HUES6 (cell line): Measurements from ENCODE around the gene DARS1.

Source experiments
- H3K27ac ChIP-seq: 2 replicates; pipeline ENCODE4 v1.7.0; 2013; ENCODE audit warnings: low read depth, mild to moderate bottlenecking, low read length, inconsistent platforms
- H3K27me3 ChIP-seq: 2 replicates; pipeline ENCODE4 v1.6.1; 2013; ENCODE audit warnings: low read length; ENCODE audit not compliant: control insufficient read depth, insufficient read depth
- H3K36me3 ChIP-seq: 2 replicates; pipeline ENCODE4 v1.6.1; 2013; ENCODE audit warnings: low read length; ENCODE audit not compliant: control insufficient read depth, insufficient read depth
- H3K4me1 ChIP-seq: 2 replicates; pipeline ENCODE4 v1.6.1; 2013; ENCODE audit warnings: low read length; ENCODE audit not compliant: control insufficient read depth, insufficient read depth
- H3K4me3 ChIP-seq: 2 replicates; pipeline ENCODE4 v1.5.1; 2013; ENCODE audit warnings: low read depth, low read length
- H3K9ac ChIP-seq: one replicate; pipeline ENCODE4 v1.6.1; 2013; ENCODE audit warnings: mild to moderate bottlenecking, low read length
- H3K9me3 ChIP-seq: 2 replicates; pipeline ENCODE4 v1.6.1; 2013; ENCODE audit warnings: low read depth, low read length; ENCODE audit not compliant: control insufficient read depth, insufficient read depth

The DARS1 gene

DNA sequence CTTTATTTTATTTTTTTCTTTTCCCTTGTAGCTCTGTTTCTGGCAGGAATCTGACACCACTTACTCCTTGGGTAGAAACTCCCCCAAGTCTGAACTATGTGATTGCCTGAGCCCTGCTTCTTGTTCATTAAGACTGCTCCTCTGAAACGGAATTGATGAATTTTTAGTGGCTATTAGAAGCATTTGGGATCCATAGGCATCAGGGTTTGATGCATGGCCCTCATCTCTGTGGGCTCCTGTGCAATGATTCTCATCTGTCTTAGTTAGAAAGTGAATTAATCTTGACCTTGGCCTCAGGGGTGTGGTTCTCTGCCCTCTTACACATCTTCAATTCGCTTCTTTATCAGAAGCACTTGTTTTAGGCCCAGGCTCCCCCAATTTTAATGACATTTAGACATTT lies 31.0 kb upstream of the DARS1 start:
- Histone ChIP-seq H3K27ac (no peak overlapping the region), H3K4me1 (no peaks in the 10 kb centered on the region), H3K9ac (no peak overlapping the region), H3K4me3 (no peak overlapping the region), H3K9me3 (no peaks in the 10 kb centered on the region), H3K36me3 (no peaks in the 10 kb centered on the region), H3K27me3 (no peaks in the 10 kb centered on the region)

DNA sequence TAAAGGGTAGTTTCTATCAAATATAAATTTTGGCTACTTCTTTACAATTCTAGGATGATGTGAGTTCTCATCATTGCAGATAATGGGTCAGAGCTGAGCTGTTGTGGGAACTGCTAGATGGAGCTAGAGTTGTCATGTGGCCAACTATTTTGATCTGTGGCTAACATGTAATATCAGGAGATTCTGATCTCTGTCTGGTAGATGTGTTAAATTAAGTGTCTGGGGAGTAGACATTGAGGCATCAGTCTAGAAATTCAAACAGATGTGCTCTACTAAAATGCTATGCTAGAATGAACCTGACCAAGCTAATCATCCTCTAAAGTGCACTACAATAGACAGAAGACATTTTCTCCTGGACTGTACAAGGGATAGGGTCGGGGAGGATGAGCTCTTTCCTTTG lies 30.3 kb upstream of the DARS1 start:
- Histone ChIP-seq H3K9ac (no peak overlapping the region), H3K27ac (no peak overlapping the region), H3K27me3 (no peaks in the 10 kb centered on the region), H3K4me3 (no peak overlapping the region), H3K4me1 (no peaks in the 10 kb centered on the region), H3K9me3 (no peaks in the 10 kb centered on the region), H3K36me3 (no peaks in the 10 kb centered on the region)

DNA sequence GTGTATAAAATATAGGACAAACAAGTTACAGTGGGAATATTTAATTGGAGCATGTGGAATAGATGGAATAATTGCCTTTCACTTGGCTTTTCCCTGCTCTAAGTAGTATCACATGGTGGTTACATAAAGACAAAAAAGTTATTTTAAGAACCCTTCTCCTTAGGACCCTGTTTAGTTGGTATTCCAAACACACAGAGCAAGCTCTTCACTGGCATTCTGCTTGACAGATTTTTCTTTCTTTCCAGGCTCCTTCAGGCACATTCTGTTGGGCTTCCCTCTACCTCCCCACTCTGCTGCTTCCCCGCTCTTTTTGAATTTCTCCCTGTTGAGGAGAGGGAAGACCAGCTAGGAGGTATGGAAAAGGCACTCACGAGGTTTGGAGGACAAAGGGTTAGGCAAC lies 29.0 kb upstream of the DARS1 start:
- no peak overlapping the region for H3K4me3 ChIP-seq
- no peak overlapping the region for H3K27ac ChIP-seq
- no peaks in the 10 kb centered on the region for H3K9me3 ChIP-seq
- no peak overlapping the region for H3K9ac ChIP-seq
- H3K4me1 ChIP-seq: no peaks in the 10 kb centered on the region
- no peaks in the 10 kb centered on the region for H3K27me3 ChIP-seq
- no peaks in the 10 kb centered on the region for H3K36me3 ChIP-seq

DNA sequence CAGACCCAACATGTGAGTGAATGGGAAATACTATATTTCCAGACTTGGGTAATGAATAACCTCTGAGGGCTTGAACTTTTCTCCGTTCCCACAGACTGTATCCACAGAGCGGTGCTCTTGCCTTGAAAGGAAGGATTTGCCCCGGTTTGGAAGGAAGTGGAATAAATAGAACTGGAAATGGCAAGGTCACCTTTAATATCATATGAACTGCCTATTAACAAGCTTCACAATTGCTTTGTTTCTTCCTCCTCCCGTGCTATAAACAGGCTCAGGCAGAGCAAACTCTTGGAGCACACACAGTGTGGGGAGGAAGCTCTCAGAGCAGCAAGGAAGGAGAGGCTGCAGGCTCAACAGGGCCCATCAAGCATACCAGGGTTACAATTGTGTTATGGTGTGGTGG lies 28.5 kb upstream of the DARS1 start:
- H3K4me1 ChIP-seq: no peaks in the 10 kb centered on the region
- H3K27ac ChIP-seq: no peak overlapping the region
- no peaks in the 10 kb centered on the region for H3K9me3 ChIP-seq
- no peak overlapping the region for H3K9ac ChIP-seq
- no peak overlapping the region for H3K4me3 ChIP-seq
- no peaks in the 10 kb centered on the region for H3K27me3 ChIP-seq
- H3K36me3 ChIP-seq: no peaks in the 10 kb centered on the region

DNA sequence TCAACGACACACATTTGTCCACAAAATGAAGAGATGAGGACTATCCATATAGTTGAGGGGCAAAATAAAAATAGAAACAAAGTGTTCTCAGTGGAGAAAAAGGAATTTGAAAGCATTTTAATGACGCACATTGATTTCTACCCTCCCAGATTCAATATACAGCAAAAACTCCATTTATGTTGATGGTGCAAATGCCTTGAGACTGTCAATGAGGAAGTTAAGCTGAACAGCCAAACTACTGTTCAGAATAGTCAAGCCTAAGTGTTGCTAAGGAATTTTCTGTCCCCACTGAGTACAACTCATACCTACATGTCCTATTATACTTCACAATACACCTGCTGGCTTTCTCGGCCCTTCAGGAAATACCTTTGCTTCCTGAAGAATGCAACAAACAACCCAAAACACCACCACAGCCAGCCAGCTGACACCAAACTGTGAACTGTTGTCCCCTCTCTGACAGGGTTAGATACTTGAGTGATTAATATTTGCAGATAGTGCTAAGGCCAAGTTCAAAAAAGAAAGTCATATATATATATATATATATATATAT lies 27.8 kb upstream of the DARS1 start:
- Histone ChIP-seq H3K27me3 (no peaks in the 10 kb centered on the region), H3K4me3 (no peak overlapping the region), H3K36me3 (no peaks in the 10 kb centered on the region), H3K9me3 (no peaks in the 10 kb centered on the region), H3K9ac (no peak overlapping the region), H3K4me1 (no peaks in the 10 kb centered on the region), H3K27ac (no peak overlapping the region)

DNA sequence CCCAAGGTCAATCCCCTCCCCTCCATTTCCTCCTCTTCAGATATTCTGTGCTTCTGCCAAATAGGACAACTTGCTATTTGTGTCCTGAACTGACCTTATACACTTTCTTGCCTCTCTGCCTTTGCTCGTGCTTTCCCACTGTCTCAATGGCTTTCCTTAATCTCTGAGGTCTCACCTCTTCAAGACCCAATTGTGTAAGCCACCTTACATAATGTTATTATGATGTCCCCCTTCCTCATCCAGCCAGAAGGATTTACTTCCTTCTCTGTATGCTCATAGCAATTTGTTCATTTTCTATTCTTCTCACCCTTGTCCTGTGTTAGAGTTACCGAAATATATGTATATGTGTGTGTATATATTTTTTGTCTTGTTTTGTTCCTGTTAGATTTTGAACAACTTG lies 26.9 kb upstream of the DARS1 start:
- no peak overlapping the region for H3K4me3 ChIP-seq
- H3K9me3 ChIP-seq: no peaks in the 10 kb centered on the region
- H3K36me3 ChIP-seq: no peaks in the 10 kb centered on the region
- H3K9ac ChIP-seq: no peak overlapping the region
- H3K27me3 ChIP-seq: no peaks in the 10 kb centered on the region
- no peak overlapping the region for H3K27ac ChIP-seq
- H3K4me1 ChIP-seq: no peaks in the 10 kb centered on the region

DNA sequence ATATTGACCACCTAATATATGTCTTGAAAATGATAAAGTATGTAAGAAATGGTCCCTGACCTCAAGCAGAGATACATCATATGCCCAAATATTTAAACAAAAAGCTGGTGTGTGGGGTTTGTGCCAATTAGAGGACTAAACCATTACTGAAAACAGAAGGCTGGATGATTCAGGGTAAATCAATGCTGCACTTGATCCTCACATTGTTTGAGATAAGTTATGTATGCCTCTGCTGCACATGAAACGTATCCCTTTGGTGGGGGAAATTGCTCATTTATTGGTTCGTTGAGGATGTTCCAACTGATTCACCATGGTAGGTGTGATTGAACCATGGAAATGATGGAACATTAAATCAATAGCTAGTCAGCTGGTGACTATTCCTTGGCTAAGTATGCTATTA lies 24.7 kb upstream of the DARS1 start:
- H3K9ac ChIP-seq: no peak overlapping the region
- H3K27me3 ChIP-seq: no peaks in the 10 kb centered on the region
- no peaks in the 10 kb centered on the region for H3K9me3 ChIP-seq
- peaks cover 10% of the 10 kb centered on the region; the same call in 1 of the 2 replicates for H3K4me1 ChIP-seq
- H3K4me3 ChIP-seq: no peak overlapping the region
- no peaks in the 10 kb centered on the region for H3K36me3 ChIP-seq
- no peak overlapping the region for H3K27ac ChIP-seq

DNA sequence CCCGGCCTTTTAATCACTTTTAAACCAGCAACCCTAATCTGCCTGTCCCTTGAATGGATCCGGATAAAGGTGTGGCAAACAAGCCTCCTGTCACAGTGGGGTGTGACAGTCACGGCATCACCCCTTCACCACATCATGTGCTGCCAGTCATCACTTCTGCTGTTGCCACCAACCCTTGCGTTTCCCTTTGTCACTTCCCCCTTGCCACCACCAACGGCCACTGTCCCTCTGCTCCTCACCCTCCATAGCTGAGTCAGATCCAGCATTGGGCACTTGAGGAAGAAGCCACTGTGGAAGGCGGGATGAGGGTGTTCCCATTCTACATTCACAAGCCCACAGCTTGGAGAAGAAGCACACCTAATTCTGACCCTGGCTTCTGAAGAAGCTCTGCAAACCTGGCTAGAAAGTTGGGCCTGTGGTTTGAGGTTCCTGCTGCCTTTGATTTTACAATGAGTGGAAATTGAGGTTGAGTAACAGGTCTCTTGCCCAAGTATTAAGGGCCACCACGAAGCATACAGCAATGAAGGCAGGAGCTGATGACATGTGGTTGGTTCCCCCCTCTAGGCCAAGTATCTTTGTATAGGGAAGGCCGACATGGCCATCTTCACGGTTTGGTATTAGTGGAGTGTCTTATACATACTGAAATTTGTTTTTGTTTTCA lies 22.9 kb upstream of the DARS1 start:
- H3K27ac ChIP-seq: no peak overlapping the region

DNA sequence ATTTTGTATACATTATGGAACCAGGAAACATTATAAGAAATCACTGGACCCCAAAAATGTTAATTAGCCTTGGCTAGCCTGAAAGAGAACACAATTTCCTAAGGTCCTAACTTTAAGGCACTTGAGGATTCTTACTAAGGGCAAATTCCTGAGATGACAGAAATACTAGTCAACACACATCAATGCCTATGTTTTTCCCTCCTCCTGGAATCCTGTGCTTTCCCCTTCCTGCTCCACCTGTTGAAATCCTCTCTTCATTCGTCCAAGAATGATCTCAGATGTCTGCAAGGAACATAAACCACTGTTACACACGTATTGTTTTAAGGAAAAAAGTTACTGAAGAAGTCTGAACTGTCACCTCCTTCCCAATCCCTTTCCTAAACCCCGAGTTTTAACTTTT lies 21.2 kb upstream of the DARS1 start:
- Histone ChIP-seq H3K4me3 (no peak overlapping the region), H3K36me3 (no peaks in the 10 kb centered on the region), H3K9ac (no peak overlapping the region), H3K4me1 (peaks cover 10% of the 10 kb centered on the region; the same call in 1 of the 2 replicates), H3K9me3 (no peaks in the 10 kb centered on the region; the same call in 1 of the 2 replicates), H3K27me3 (no peaks in the 10 kb centered on the region), H3K27ac (no peak overlapping the region)

More for the DNA sequence above, 22.9 kb upstream of the DARS1 start:
- H3K27me3 ChIP-seq: no peaks in the 10 kb centered on the region
- no peak overlapping the region for H3K9ac ChIP-seq
- H3K9me3 ChIP-seq: no peaks in the 10 kb centered on the region; the same call in 1 of the 2 replicates
- H3K36me3 ChIP-seq: no peaks in the 10 kb centered on the region
- H3K4me1 ChIP-seq: peaks cover 10% of the 10 kb centered on the region; the same call in 1 of the 2 replicates
- H3K4me3 ChIP-seq: no peak overlapping the region

DNA sequence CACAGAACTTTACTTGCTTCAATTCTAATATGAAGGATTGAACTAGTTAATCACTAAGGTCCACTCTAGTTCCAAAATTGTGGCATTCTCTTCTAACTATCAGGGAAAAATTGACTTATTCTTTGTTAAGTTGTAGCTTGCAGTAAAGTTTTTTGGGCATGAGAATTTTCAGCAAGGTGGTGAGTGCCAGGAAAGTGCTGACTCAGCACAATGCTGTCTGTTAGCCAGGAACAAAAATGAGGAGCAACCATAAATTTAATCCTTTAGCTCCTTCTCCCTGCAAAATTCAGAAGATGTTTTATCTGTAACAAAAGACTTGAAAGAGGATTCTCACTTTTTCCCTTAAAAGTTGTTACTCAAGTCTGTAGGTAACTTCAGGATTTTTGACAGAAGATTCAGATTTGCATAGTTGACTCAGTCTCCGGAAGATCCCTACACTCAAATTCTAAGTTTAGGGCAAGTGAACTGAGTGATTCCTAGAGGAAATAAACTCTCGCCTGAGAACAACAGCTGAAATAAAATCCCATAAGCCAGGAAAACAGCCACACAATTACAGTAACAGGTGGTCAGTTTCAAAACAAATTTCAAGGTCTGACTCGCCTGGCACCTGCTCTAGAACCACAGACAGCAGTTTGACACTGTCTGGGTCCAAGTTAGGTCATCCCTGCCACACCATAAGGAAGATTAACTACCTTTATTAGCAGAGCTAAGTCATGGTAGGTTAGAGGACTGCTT lies 20.2 kb upstream of the DARS1 start:
- H3K36me3 ChIP-seq: no peaks in the 10 kb centered on the region
- no peak overlapping the region for H3K9ac ChIP-seq
- H3K4me1 ChIP-seq: peaks cover 10% of the 10 kb centered on the region; the same call in 1 of the 2 replicates
- no peak overlapping the region for H3K27ac ChIP-seq
- H3K9me3 ChIP-seq: no peaks in the 10 kb centered on the region; the same call in 1 of the 2 replicates
- H3K27me3 ChIP-seq: no peaks in the 10 kb centered on the region
- no peak overlapping the region for H3K4me3 ChIP-seq

DNA sequence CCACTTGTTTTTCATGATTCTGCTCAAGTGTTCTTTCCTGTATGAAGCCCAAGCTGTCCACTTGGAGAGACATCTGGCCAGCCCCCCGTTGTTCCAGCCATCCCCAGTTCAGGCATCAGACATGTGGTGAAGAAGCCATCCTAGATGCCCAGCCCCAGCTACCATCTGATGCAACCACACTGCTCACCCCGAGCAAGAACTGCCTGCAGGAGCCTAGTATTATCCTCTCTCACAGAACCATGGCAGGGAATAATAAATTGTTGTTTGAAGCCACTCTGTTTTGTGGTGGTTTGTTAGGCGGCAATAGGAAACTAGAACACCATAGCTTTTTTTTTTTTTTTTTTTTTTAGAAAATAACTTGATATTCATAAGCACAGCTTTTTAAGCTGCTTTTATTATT lies 19.5 kb upstream of the DARS1 start:
- Histone ChIP-seq H3K9me3 (no peaks in the 10 kb centered on the region; the same call in 1 of the 2 replicates), H3K27ac (no peak overlapping the region), H3K9ac (no peak overlapping the region), H3K4me3 (no peak overlapping the region), H3K27me3 (no peaks in the 10 kb centered on the region), H3K36me3 (no peaks in the 10 kb centered on the region), H3K4me1 (peaks cover 10% of the 10 kb centered on the region; the same call in 1 of the 2 replicates)
